ENCODE measurements around the gene ATP1A1. TPM values are rescaled to one million over a fixed set of nuclear protein-coding genes. Genes with fewer than 3 reads are reported as not detected.

Gene ATP1A1
- total RNA-seq, 1 experiment from 2014 or later, result 63.0 TPM

- no peak for DNase-seq (ENCODE audit: low read depth)
Measured at GRCh38 chr1:116390195-116390594, 17.2 kb downstream of the ATP1A1 start.

GRCh38 chr1:116391185-116391584 is 18.1 kb downstream of the ATP1A1 start:
- no peak for DNase-seq (ENCODE audit: low read depth)

GRCh38 chr1:116392717-116393404 is 19.8 kb downstream of the ATP1A1 start:
- no peak for DNase-seq (ENCODE audit: low read depth)

- DNase-seq (ENCODE audit: low read depth), result no peak
Measured at GRCh38 chr1:116393792-116394191, 20.7 kb downstream of the ATP1A1 start.

GRCh38 chr1:116394270-116394669 is 21.2 kb downstream of the ATP1A1 start:
- DNase-seq (ENCODE audit: low read depth), result no peak

- DNase-seq (ENCODE audit: low read depth), result no peak
Measured at GRCh38 chr1:116396769-116397168, 23.7 kb downstream of the ATP1A1 start.

GRCh38 chr1:116397728-116398127 is 24.7 kb downstream of the ATP1A1 start:
- no peak for DNase-seq (ENCODE audit: low read depth)

GRCh38 chr1:116400780-116401179 is 27.7 kb downstream of the ATP1A1 start:
- DNase-seq (ENCODE audit: low read depth), result no peak

GRCh38 chr1:116401646-116402176 is 28.7 kb downstream of the ATP1A1 start:
- no peak for DNase-seq (ENCODE audit: low read depth)

- no peak for DNase-seq (ENCODE audit: low read depth)
Measured at GRCh38 chr1:116402333-116402732, 29.3 kb downstream of the ATP1A1 start.

GRCh38 chr1:116403496-116404136 is 30.6 kb downstream of the ATP1A1 start:
- no peak for DNase-seq (ENCODE audit: low read depth)

- DNase-seq (ENCODE audit: low read depth), result no peak
Measured at GRCh38 chr1:116404699-116405098, 31.7 kb downstream of the ATP1A1 start.

GRCh38 chr1:116405241-116406135 is 32.4 kb downstream of the ATP1A1 start:
- DNase-seq (ENCODE audit: low read depth), result no peak

GRCh38 chr1:116407033-116407432 is 34.0 kb downstream of the ATP1A1 start:
- no peak for DNase-seq (ENCODE audit: low read depth)

GRCh38 chr1:116408193-116408592 is 35.1 kb downstream of the ATP1A1 start:
- DNase-seq (ENCODE audit: low read depth), result no peak

- no peak for DNase-seq (ENCODE audit: low read depth)
Measured at GRCh38 chr1:116408803-116409720, 36.0 kb downstream of the ATP1A1 start.

- DNase-seq (ENCODE audit: low read depth), result no peak
Measured at GRCh38 chr1:116409751-116410191, 36.7 kb downstream of the ATP1A1 start.

- no peak for DNase-seq (ENCODE audit: low read depth)
Measured at GRCh38 chr1:116411784-116412479, 38.9 kb downstream of the ATP1A1 start.

GRCh38 chr1:116412480-116412798 is 39.4 kb downstream of the ATP1A1 start:
- DNase-seq (ENCODE audit: low read depth), result no peak

- DNase-seq (ENCODE audit: low read depth), result no peak
Measured at GRCh38 chr1:116412898-116413297, 39.9 kb downstream of the ATP1A1 start.

GRCh38 chr1:116413414-116413813 is 40.4 kb downstream of the ATP1A1 start:
- DNase-seq (ENCODE audit: low read depth), result no peak

All from Daoy (cell line).